PC-9 (cell line): ENCODE data around the gene AKR1C3.

Experiments used
- CTCF ChIP-seq: fragments of 200-600 bp; sonication (generic); conservative IDR thresholded peaks from 2 replicates; pipeline ENCODE4 v1.6.1; 2017; ENCODE audit warnings: mixed run types, antibody characterized with exemption, mild to moderate bottlenecking, moderate library complexity
- EZH2 ChIP-seq: fragments of 200-600 bp; sonication (generic); IDR thresholded peaks from 2 replicates; pipeline ENCODE4 v1.8.0; 2017; ENCODE audit warnings: antibody characterized with exemption, low read depth

DNA sequence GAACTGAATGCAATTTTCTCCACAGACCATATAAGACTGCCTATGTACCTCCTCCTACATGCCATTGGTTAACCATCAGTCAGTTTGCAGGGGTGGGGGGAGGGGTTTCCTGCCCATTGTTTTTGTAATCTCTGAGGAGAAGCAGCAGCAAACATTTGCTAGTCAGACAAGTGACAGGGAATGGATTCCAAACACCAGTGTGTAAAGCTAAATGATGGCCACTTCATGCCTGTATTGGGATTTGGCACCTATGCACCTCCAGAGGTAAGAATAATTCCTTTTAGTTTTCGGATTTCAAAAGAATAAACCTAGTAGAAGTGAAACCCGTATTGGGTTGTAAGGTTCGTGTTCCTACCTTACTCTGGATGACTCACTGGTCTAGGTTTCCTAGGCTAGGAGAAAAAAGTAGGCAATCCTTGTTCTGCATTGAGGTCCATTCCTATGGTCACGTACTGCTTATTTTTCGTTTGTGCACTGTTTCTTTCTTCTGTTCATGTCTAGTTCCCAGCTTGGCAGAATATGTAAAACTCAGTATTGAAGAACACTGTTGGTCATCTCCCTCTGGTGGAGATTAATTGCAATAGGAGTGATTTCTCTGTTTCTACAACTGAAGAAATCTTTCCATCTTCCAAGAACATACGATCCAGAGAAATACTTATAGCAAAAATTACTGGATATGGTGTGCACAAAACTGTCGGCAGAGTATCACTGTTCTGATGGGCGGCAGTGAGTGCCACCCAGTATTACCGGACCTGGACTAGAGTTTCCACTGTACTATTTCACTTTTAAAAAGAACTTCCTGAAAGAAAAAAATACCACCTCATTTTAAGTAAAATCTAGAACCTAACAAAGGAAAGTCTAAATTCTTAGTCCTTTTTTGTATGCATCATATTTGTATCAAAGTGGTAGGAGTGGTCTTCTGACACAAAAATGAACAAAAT is at the start of gene AKR1C3:
- peak; percentile 81 for TF ChIP-seq CTCF
- no peak for TF ChIP-seq EZH2
